Esophagus (tissue), 2 donors: Measurements from ENCODE around the gene FGD6. TPM values are rescaled to one million over a fixed set of nuclear protein-coding genes. Genes with fewer than 3 reads are reported as not detected.

ENCODE experiments used
- H3K27ac ChIP-seq, 2 donors: one replicate each; pipeline ENCODE4 v1.5.1; 2013; ENCODE audit warnings: low read depth in 2 of 2, mild to moderate bottlenecking in 2 of 2, inconsistent platforms in 1 of 2, low read length in 1 of 2, moderate library complexity in 1 of 2
- H3K27me3 ChIP-seq, 2 donors: one replicate each; pipeline ENCODE4 v1.6.1; 2013; ENCODE audit warnings: low read length in 2 of 2, control low read depth in 1 of 2, mild to moderate bottlenecking in 1 of 2; ENCODE audit not compliant: insufficient read depth in 2 of 2, control insufficient read depth in 1 of 2
- H3K36me3 ChIP-seq, 2 donors: one replicate each; pipeline ENCODE4 v1.6.1; 2013; ENCODE audit warnings: low read length in 1 of 2; ENCODE audit not compliant: control insufficient read depth in 2 of 2, insufficient read depth in 2 of 2
- H3K4me1 ChIP-seq, 2 donors: one replicate each; pipeline ENCODE4 v1.6.1; 2013; ENCODE audit warnings: low read length in 1 of 2; ENCODE audit not compliant: control insufficient read depth in 2 of 2, insufficient read depth in 2 of 2
- H3K4me3 ChIP-seq, 2 donors: one replicate each; pipeline ENCODE4 v1.5.1; 2013; ENCODE audit warnings: low read length in 2 of 2, mild to moderate bottlenecking in 2 of 2, low read depth in 1 of 2, moderate library complexity in 1 of 2
- H3K9me3 ChIP-seq, 2 donors: one replicate each; pipeline ENCODE4 v1.6.1; 2013; ENCODE audit warnings: mild to moderate bottlenecking in 2 of 2, low read depth in 1 of 2, low read length in 1 of 2, moderate library complexity in 1 of 2; ENCODE audit not compliant: control insufficient read depth in 2 of 2, insufficient read depth in 1 of 2
- WGBS, 2 donors: extraction: QIAGEN DNeasy Blood & Tissue Kit; methylation state at CpG; one replicate each; pipeline ENCODE4 v1.1.7; 2013; 5-methylcytosine and 5-hydroxymethylcytosine counted together
- polyA plus RNA-seq, 2 donors: library from polyadenylated mRNA; stranded (reverse); fragments of 200-250 nt; gene quantifications; one replicate each; pipeline ENCODE4 v1.2.3, GENCODE V29; 2013
- donor health status: healthy with polysubstance abuse.
- donor health status: Bipolar disorder and iron deficiency.

FGD6 gene
- polyA plus RNA-seq, 2 donors: 2.2 to 2.3 TPM

DNA sequence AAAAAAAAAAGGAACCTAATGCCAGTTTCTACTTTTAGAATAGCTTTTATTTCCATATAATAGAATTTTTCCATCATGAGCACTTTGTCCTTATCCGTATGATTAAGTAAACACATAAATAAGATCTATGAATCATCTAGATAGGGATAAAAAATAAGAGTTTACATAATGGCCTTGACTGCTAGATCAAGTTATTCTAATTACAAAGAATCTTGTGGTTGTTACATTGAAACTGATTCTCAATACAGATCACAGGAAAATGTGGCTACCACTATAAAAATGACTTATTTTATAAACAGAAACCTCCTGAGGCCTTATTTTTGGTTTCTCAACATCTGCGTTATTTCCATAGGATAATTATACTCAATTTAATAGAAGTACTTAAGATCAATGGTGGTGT lies 179.4 kb downstream of the FGD6 start:
- H3K4me3 ChIP-seq: no peak overlapping the region
- 83 to 84% methylated on average over 2 of the region's 2 CpGs for WGBS, 2 donors
- H3K9me3 ChIP-seq: no peaks in the 10 kb centered on the region
- H3K36me3 ChIP-seq: no peaks in the 10 kb centered on the region
- H3K27me3 ChIP-seq: no peaks in the 10 kb centered on the region
- no peaks in the 10 kb centered on the region for H3K4me1 ChIP-seq
- H3K27ac ChIP-seq: no peak overlapping the region

DNA sequence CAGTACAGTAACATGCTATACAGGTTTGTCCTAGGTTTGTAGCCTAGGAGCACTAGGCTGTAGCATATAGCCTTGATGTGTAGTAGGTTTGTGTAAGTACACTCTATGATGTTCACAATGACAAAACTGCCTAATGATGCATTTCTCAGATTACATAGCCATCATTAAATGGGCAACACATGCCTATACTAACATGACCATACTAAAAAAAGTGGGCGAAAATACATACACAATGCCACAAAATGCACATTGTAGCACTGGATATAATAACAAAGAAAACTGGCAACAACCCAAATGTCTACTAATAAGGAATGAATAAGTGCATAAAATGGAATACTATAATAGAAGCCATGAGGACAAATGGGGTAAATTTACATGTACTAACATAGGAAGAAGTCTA lies 182.5 kb downstream of the FGD6 start:
- 88 to 91% methylated on average over 1 of the region's 1 CpG for WGBS, 2 donors
- H3K4me3 ChIP-seq: no peak overlapping the region
- no peak overlapping the region for H3K27ac ChIP-seq
- H3K9me3 ChIP-seq: no peaks in the 10 kb centered on the region
- H3K27me3 ChIP-seq: no peaks in the 10 kb centered on the region
- H3K36me3 ChIP-seq: peaks cover 0 to 5% of the 10 kb centered on the region in 2 donors
- no peaks in the 10 kb centered on the region for H3K4me1 ChIP-seq

Other genes with a start within 250 kb of the FGD6 start
- 100 to 1,000 TPM in 1 of 2 donors, 10 to 100 TPM in 1; 76.3 to 115 TPM for gene NDUFA12, start 213.8 kb downstream of the FGD6 start, polyA plus RNA-seq
- 10 to 100 TPM; 10.1 to 28.7 TPM for gene NR2C1, start 143.8 kb downstream of the FGD6 start, polyA plus RNA-seq
- gene VEZT, start 340 bp upstream of the FGD6 start, polyA plus RNA-seq: 10 to 100 TPM; 22.7 to 23.9 TPM